K562 (cell line): ENCODE results near the gene CACTIN. TPM values are rescaled to one million over a fixed set of nuclear protein-coding genes. Genes with fewer than 3 reads are reported as not detected.

Experiments
- ATAC-seq: fragments of 200-7000 bp; cut with Tn5 transposase; 3 replicates; pipeline ENCODE4 v1.9.1; 2020; ENCODE audit warnings: moderate library complexity
- BruUV-seq: library from RNA; stranded (reverse); fragments of 400-500 nt; replicated peaks from 2 replicates; lab custom pipeline; 2021; lab: Mats Ljungman, UMichigan
- CTCF ChIA-PET: fragments of 300-600 bp; formaldehyde crosslinking; extraction: SDS; loops from one replicate; lab custom pipeline; 2021; ENCODE audit warnings: low intra/inter-chr PET ratio; lab: Yijun Ruan, JAX
- POLR2A ChIA-PET: fragments of 300-600, 350-650 bp; sonication (Branson Sonifier 250); formaldehyde crosslinking; extraction: SDS; loops from one replicate; lab custom pipeline; 2021; ENCODE audit warnings: antibody characterized with exemption, inconsistent platforms; lab: Yijun Ruan, JAX
- DNase-seq, 4 experiments: peaks; one replicate each; pipeline versions ENCODE4 v3.0.0 to v3.0.0-alpha.2; 2011 to 2018; ENCODE audit warnings: low spot score in 3 of 4, mixed read lengths in 3 of 4; ENCODE audit errors: extremely low read depth in 1 of 4
- FAIRE-seq: peaks from 2 replicates; lab custom pipeline; 2011; peaks lifted over from hg19 to GRCh38; lab: Jason Lieb, UNC
- H2AFZ ChIP-seq: 2 replicates; pipeline ENCODE4 v1.6.0; 2011; ENCODE audit warnings: low read depth, low read length, control low read depth, inconsistent platforms
- H3K27ac ChIP-seq: fragments of 200-600 bp; 3 replicates; pipeline ENCODE4 v1.8.0; 2011; ENCODE audit warnings: low read depth, mild to moderate bottlenecking, control low read depth, inconsistent platforms, low read length, moderate library complexity, mixed read lengths; ENCODE audit errors: extremely low read depth
- H3K27me3 ChIP-seq, 2 experiments: fragments of 300-600 bp in 1 of 2; 2 replicates in 1 of 2; 3 replicates in 1 of 2; pipeline versions ENCODE4 v1.6.0 to v1.8.0; 2011; ENCODE audit warnings: inconsistent platforms in 2 of 2, low read length in 2 of 2, mild to moderate bottlenecking in 1 of 2, mixed read lengths in 1 of 2, moderate library complexity in 1 of 2; ENCODE audit not compliant: control insufficient read depth in 2 of 2, insufficient read depth in 2 of 2
- H3K36me3 ChIP-seq: fragments of 300-600 bp; 3 replicates; pipeline ENCODE4 v1.8.0; 2011; ENCODE audit warnings: mild to moderate bottlenecking, low read length, inconsistent platforms; ENCODE audit not compliant: control insufficient read depth, insufficient read depth
- H3K4me1 ChIP-seq, 2 experiments: fragments of 200-600 bp in 1 of 2; replicated peaks in 1 of 2; 2 replicates in 1 of 2; 3 replicates in 1 of 2; pipeline versions ENCODE4 v1.5.1 to v1.8.0; 2011; ENCODE audit warnings: inconsistent platforms in 2 of 2, low read length in 2 of 2, mild to moderate bottlenecking in 1 of 2, mixed read lengths in 1 of 2, moderate library complexity in 1 of 2; ENCODE audit not compliant: control insufficient read depth in 2 of 2, insufficient read depth in 2 of 2
- H3K4me2 ChIP-seq: 2 replicates; pipeline ENCODE4 v1.6.1; 2011; ENCODE audit warnings: low read length, control low read depth, inconsistent platforms, mixed read lengths; ENCODE audit not compliant: insufficient read depth
- H3K4me3 ChIP-seq: fragments of 200-600 bp; sonication (generic), shearing (Covaris generic); 2 replicates; pipeline ENCODE4 v1.5.1; 2016; ENCODE audit warnings: control low read depth, inconsistent platforms
- H3K79me2 ChIP-seq: fragments of 200-600 bp; 3 replicates; pipeline ENCODE4 v1.8.0; 2011; ENCODE audit warnings: low read length, inconsistent platforms; ENCODE audit not compliant: control insufficient read depth, insufficient read depth
- H3K9ac ChIP-seq, 2 experiments: 2 replicates each; pipeline versions ENCODE4 v1.6.0 to v1.6.1; 2011; ENCODE audit warnings: low read depth in 2 of 2, low read length in 2 of 2, control low read depth in 1 of 2, inconsistent platforms in 1 of 2, mild to moderate bottlenecking in 1 of 2, mixed read lengths in 1 of 2; ENCODE audit not compliant: insufficient read depth in 1 of 2
- H3K9me1 ChIP-seq: one replicate; pipeline ENCODE4 v1.6.0; 2011; ENCODE audit warnings: inconsistent platforms, mild to moderate bottlenecking, low read length, moderate library complexity; ENCODE audit not compliant: control insufficient read depth, insufficient read depth
- H3K9me3 ChIP-seq: replicated peaks from 2 replicates; pipeline ENCODE4 v1.5.1; 2011; ENCODE audit warnings: low read depth, low read length, inconsistent platforms; ENCODE audit not compliant: control insufficient read depth, insufficient read depth
- H4K20me1 ChIP-seq: replicated peaks from 2 replicates; pipeline ENCODE4 v1.6.1; 2011; ENCODE audit warnings: low read length, inconsistent platforms, mixed read lengths; ENCODE audit not compliant: control insufficient read depth, insufficient read depth
- HNRNPL ChIP-seq: fragments of 200-400 bp; formaldehyde crosslinking; IDR thresholded peaks from 2 replicates; pipeline ENCODE4 v1.6.1; 2017; ENCODE audit warnings: low read depth, mild to moderate bottlenecking, low read length
- PCBP1 ChIP-seq: fragments of 200-400 bp; formaldehyde crosslinking; IDR thresholded peaks from 2 replicates; pipeline ENCODE4 v1.6.1; 2018; ENCODE audit warnings: mild to moderate bottlenecking, low read depth, low read length; ENCODE audit not compliant: poor library complexity, severe bottlenecking
- POLR2G ChIP-seq: fragments of 200-400 bp; formaldehyde crosslinking; IDR thresholded peaks from 2 replicates; pipeline ENCODE4 v1.6.1; 2017; ENCODE audit warnings: low read depth, mild to moderate bottlenecking, antibody characterized with exemption, low read length, moderate library complexity
- RBFOX2 ChIP-seq: fragments of 200-400 bp; formaldehyde crosslinking; IDR thresholded peaks from 2 replicates; pipeline ENCODE4 v1.6.1; 2017; ENCODE audit warnings: low read depth, mild to moderate bottlenecking, low read length, moderate library complexity
- SAFB2 ChIP-seq: fragments of 200-400 bp; formaldehyde crosslinking; IDR thresholded peaks from 2 replicates; pipeline ENCODE4 v1.6.1; 2018; ENCODE audit warnings: borderline replicate concordance, low read length, low read depth, moderate library complexity; ENCODE audit not compliant: severe bottlenecking
- ZBTB7A ChIP-seq: IDR thresholded peaks from 2 replicates; pipeline ENCODE4 v1.6.1; 2011; ENCODE audit warnings: low read depth, mild to moderate bottlenecking, low read length, moderate library complexity, borderline replicate concordance; ENCODE audit not compliant: control insufficient read depth
- WGBS: fragments of 100-300 bp; shearing (Covaris generic); methylation state at CpG from one replicate; pipeline ENCODE4 v1.1.6; 2016; ENCODE audit warnings: low coverage, mixed read lengths; ENCODE audit not compliant: insufficient coverage; ENCODE audit errors: missing lambda C conversion rate; 5-methylcytosine and 5-hydroxymethylcytosine counted together
- in situ Hi-C: fragments of 300-500 bp; cut with MboI; formaldehyde crosslinking; loops from 4 replicates; pipeline ENCODE4 v1.15.0; 2018; ENCODE audit warnings: inconsistent platforms, mixed read lengths
- intact Hi-C: fragments of 100-400 bp; cut with micrococcal nuclease; formaldehyde crosslinking; loops from 2 replicates; pipeline ENCODE4 v1.14.2; 2022
- polyA plus RNA-seq, 8 experiments: library from polyadenylated mRNA; depleted of rRNA in 4 of 8; stranded (reverse) in 5 of 8; unstranded in 3 of 8; fragments of >200 nt; fragmentation: Nextera tagmentation in 2 of 8; fragmentation: Illumina TruSeq in 1 of 8; extraction: Ambion mirVana in 2 of 8; extraction: Trizol in 1 of 8; gene quantifications; 2 replicates each; pipeline versions ENCODE4 v1.2.1 to v1.2.3, GENCODE V29; 2011 to 2014; ENCODE audit warnings: inconsistent platforms in 1 of 8, missing spikeins in 1 of 8
- total RNA-seq, 7 experiments: library from RNA; depleted of rRNA in 6 of 7; stranded (reverse); fragments of >200 nt in 6 of 7; fragmentation: Illumina TruSeq in 2 of 7; extraction: Trizol in 2 of 7; gene quantifications; 2 replicates each; pipeline versions ENCODE4 v1.2.1 to v1.2.3, GENCODE V29; 2011 to 2021; ENCODE audit warnings: low replicate concordance in 1 of 7

CACTIN gene
- total and polyA plus RNA-seq, 9 of the 15 experiments (the other 6 are each of a cell fraction or from before 2014, with no cell fraction given): 0.15 to 49.2 (median 15.0) TPM

DNA sequence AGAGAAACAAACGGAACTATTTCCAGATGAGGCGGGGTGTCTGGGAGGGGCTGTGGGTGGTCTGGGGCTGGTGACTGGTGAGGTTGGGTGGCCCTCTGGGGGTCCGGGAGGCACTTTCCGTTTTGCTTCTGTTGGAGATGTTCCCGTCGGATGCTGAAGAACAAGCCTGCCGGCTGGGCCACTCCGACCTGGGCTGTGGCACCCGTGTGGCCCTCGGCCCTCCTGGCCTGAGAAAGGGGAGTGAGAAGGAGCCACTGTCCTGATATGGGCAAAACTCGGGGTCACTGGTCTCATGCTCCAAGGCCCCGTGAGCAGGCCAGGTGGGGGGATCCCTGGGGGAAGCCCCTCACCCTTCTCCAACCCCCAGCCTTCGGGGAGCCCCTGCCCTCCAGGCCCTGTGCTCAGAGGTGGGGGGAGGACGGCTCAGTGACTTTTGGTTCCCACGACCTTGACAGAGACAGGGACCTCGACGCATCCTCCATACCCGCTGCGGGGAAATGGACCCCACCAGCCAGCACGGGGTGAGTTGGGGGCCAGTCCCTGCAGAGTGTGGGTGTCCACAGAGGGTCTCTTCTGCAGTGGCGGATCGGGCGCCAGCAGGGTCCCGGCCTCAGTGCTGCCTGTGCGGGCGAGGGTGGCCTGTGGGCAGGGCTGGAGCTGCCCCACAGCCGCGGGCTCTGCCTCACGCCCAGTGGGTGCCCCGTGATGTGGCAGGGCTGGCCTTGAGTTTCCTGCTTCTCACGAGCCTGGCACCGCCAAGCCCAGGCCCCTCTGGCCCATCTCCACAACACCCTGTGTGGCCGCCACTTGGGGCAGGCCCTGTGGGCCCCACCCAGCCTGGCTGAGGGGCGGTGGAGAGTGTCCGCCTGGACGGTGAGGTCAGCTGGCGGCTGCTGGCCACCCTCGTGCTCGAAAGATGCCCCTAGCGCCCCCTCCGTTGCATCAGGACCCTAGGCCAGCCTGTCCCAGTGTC, 15.6 kb downstream of the CACTIN start:
- Histone ChIP-seq H3K4me1 (peaks cover 34 to 98% of the 10 kb centered on the region in 2 experiments), H3K27ac (no peak overlapping the region; the same call in 2 of the 3 replicates), H3K4me3 (no peak overlapping the region), H3K27me3 (no peaks in the 10 kb centered on the region), H2AFZ (no peak overlapping the region), H3K79me2 (peaks cover 27% of the 10 kb centered on the region), H4K20me1 (no peaks in the 10 kb centered on the region), H3K9me1 (no peaks in the 10 kb centered on the region), H3K4me2 (no peak overlapping the region), H3K36me3 (peaks cover 62% of the 10 kb centered on the region), H3K9ac (no peak overlapping the region), H3K9me3 (no peaks in the 10 kb centered on the region; the same call in 1 of the 2 replicates)
- in situ Hi-C loops (no loop called here), intact Hi-C loops (no loop called here)
- FAIRE-seq: no peak
- ChIA-PET POLR2A (no interaction called here), CTCF (no interaction called here)
- WGBS: 92% methylated on average over 33 of the region's 41 CpGs
- no TSS peak for BruUV-seq
- no peak for ATAC-seq
- no peak for DNase-seq
- peak; percentile 73 for TF ChIP-seq HNRNPL
- 0 out of 2 replicates have a peak, but pooled peaks have one; percentile 60 for TF ChIP-seq POLR2G
- 0 out of 2 replicates have a peak, but pooled peaks have one; percentile 33 for TF ChIP-seq ZBTB7A
- TF ChIP-seq PCBP1: peak; percentile 18
- no peak for TF ChIP-seq SAFB2
- 0 out of 2 replicates have a peak, but pooled peaks have one; percentile 11 for TF ChIP-seq RBFOX2
